Ovary (tissue), 3 donors: Measurements from ENCODE around the gene SH3PXD2A.

Source experiments
- POLR2A ChIP-seq: fragments of 450-650 bp; IDR thresholded peaks from one replicate; pipeline ENCODE4 v1.6.1; 2017; ENCODE audit warnings: antibody characterized with exemption, mild to moderate bottlenecking, moderate library complexity
- TF ChIP-seq, protein P1 (sequence below), 3 donors: fragments of 450-650 bp in 2 of 3; fragments of 200-600 bp in 1 of 3; IDR thresholded peaks; one replicate each; pipeline versions ENCODE4 v1.5.1 to v1.8.0; 2016 to 2022; ENCODE audit warnings: antibody characterized with exemption in 3 of 3, mild to moderate bottlenecking in 1 of 3
- donor health status: DM: no; HTN: no; CAD: no.

DNA sequence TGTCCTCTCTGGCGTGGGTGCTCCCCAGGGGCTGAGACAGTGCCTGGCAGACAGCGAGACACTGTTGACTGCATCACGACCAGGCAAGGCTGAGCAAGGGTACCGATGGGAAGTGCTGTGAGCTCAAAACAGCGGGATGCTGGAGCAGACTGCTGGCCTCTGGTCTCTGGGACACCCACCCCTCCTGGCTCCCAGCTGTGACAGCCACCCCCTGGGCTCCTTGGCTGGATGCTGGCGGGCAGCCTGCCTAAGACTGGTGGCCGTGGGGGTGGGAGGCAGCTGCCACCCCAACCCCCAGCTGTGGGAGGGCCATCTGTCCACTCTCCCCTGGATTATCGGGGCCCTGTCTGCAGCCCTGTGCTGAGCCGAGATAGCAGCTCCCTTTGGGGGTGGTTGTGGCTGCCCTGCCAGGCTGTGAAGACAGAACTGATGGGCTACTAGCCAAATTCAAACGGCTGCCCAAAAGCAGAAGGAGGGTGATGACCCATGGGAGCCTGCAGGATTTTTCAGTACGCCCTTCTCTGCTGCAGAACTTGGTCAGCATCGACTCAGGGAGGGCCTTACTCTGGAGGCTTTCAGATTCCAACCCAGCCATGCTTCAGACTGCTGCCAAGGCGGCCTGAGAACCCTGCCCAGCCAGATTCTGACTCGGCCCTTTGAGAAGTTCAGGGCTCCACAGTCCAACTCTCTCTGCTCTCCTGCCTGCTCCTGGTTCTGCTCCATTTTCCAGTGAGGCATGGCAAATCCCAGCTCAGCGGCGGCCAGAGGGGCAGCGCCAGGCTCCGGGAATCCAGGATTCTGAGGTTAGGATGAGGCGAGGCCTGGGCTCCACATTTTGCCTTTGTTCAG lies 236.6 kb downstream of the SH3PXD2A start:
- TF ChIP-seq, protein P1, sequence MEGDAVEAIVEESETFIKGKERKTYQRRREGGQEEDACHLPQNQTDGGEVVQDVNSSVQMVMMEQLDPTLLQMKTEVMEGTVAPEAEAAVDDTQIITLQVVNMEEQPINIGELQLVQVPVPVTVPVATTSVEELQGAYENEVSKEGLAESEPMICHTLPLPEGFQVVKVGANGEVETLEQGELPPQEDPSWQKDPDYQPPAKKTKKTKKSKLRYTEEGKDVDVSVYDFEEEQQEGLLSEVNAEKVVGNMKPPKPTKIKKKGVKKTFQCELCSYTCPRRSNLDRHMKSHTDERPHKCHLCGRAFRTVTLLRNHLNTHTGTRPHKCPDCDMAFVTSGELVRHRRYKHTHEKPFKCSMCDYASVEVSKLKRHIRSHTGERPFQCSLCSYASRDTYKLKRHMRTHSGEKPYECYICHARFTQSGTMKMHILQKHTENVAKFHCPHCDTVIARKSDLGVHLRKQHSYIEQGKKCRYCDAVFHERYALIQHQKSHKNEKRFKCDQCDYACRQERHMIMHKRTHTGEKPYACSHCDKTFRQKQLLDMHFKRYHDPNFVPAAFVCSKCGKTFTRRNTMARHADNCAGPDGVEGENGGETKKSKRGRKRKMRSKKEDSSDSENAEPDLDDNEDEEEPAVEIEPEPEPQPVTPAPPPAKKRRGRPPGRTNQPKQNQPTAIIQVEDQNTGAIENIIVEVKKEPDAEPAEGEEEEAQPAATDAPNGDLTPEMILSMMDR (IDR thresholded peaks at IDR 0.05), result no peak
- TF ChIP-seq POLR2A, result no peak
